Keratinocyte (primary cell): ENCODE results near the gene TSPEAR.

Experiments used
- CTCF ChIP-seq, 3 experiments: IDR thresholded peaks in 1 of 3; conservative IDR thresholded peaks in 1 of 3; optimal IDR thresholded peaks in 1 of 3; 2 replicates in 2 of 3; 3 replicates in 1 of 3; pipeline versions ENCODE3 to v1.5.1; 2011; ENCODE audit warnings: low read length in 3 of 3, mild to moderate bottlenecking in 3 of 3, moderate library complexity in 2 of 3, control low read depth in 1 of 3, inconsistent platforms in 1 of 3; ENCODE audit not compliant: insufficient read depth in 2 of 3; ENCODE audit errors: extremely low read depth in 1 of 3
- EZH2 ChIP-seq: IDR thresholded peaks from one replicate; pipeline ENCODE4 v1.6.1; 2012; ENCODE audit warnings: inconsistent platforms, mild to moderate bottlenecking, low read length, moderate library complexity

GRCh38 chr21:44729336-44730027, 18.1 kb upstream of the TSPEAR start:
- TF ChIP-seq CTCF (optimal IDR thresholded peaks at IDR 0.05 in 1 of 3, IDR thresholded peaks at IDR 0.05 in 1 of 3, conservative IDR thresholded peaks at IDR 0.05 in 1 of 3; ENCODE audit: extremely low read depth in 1 of 3, insufficient read depth in 2 of 3, low read length in 3 of 3) (no peak), EZH2 (no peak)
